Erythroblast (primary cell): ENCODE measurements around the gene ALKBH4.

Source experiments
- GATA1 ChIP-seq: IDR thresholded peaks from 2 replicates; pipeline ENCODE4 v1.6.1; 2011; ENCODE audit warnings: low read depth, mild to moderate bottlenecking, control low read depth, low read length, moderate library complexity
- POLR2A ChIP-seq: IDR thresholded peaks from 2 replicates; pipeline ENCODE4 v1.6.1; 2011; ENCODE audit warnings: mild to moderate bottlenecking, low read length

DNA sequence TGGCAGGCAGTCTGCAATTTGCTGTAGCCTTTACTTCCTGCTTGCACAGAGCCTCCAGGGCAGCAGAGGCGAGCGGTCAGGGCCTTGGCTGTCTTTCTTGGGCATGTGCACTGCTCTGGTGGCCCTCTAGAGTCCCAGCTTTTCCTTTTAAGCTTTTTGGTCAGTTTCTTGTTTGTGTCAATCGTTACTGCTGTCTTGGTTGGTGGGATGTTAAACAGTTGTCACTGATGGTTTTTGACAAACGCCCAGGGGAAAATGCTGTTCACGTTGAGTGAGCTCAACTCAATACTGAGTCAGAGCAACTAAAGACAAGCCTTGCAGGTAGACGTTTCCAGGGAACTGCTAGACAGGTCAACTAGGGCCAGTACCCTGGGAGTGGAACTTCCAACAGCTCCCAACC, 54.5 kb downstream of the ALKBH4 start:
- TF ChIP-seq POLR2A (no peak), GATA1 (no peak)
